Astrocyte (in vitro differentiated cells and primary cell): ENCODE measurements around the gene GNPDA1. TPM values are rescaled to one million over a fixed set of nuclear protein-coding genes. Genes with fewer than 3 reads are reported as not detected.
"Not testable (repeated sequence)": the region's sequence is repeated elsewhere in the genome, so short reads cannot be mapped to it uniquely, and the experiment has no call there.

ENCODE experiments used
- DNase-seq: peaks from one replicate; pipeline ENCODE4 v3.0.0-alpha.2; 2010; ENCODE audit warnings: low read depth
- FAIRE-seq: peaks from 2 replicates; lab custom pipeline; 2011; peaks lifted over from hg19 to GRCh38; lab: Jason Lieb, UNC
- H2AFZ ChIP-seq: 2 replicates; pipeline ENCODE4 v1.6.0; 2012; ENCODE audit warnings: low read depth, low read length, inconsistent platforms
- H3K27ac ChIP-seq: 2 replicates; pipeline ENCODE4 v1.5.1; 2011; ENCODE audit warnings: low read depth, low read length, inconsistent platforms
- H3K27me3 ChIP-seq: 2 replicates; pipeline ENCODE4 v1.6.0; 2011; ENCODE audit warnings: low read length, inconsistent platforms; ENCODE audit not compliant: insufficient read depth
- H3K36me3 ChIP-seq: 2 replicates; pipeline ENCODE4 v1.5.1; 2011; ENCODE audit warnings: low read length, inconsistent platforms; ENCODE audit not compliant: insufficient read depth
- H3K4me1 ChIP-seq: 2 replicates; pipeline ENCODE4 v1.5.1; 2011; ENCODE audit warnings: low read length, inconsistent platforms; ENCODE audit not compliant: insufficient read depth
- H3K4me2 ChIP-seq: 2 replicates; pipeline ENCODE4 v1.6.0; 2012; ENCODE audit warnings: low read length, inconsistent platforms
- H3K4me3 ChIP-seq: 2 replicates; pipeline ENCODE4 v1.5.1; 2011; ENCODE audit warnings: low read depth, mild to moderate bottlenecking, low read length, inconsistent platforms; ENCODE audit not compliant: insufficient read depth
- H3K79me2 ChIP-seq: 2 replicates; pipeline ENCODE4 v1.6.0; 2012; ENCODE audit warnings: mild to moderate bottlenecking, low read length, inconsistent platforms; ENCODE audit not compliant: insufficient read depth
- H3K9ac ChIP-seq: 2 replicates; pipeline ENCODE4 v1.6.0; 2012; ENCODE audit warnings: mild to moderate bottlenecking, low read length, inconsistent platforms
- H3K9me3 ChIP-seq: 2 replicates; pipeline ENCODE4 v1.5.1; 2012; ENCODE audit warnings: low read depth, mild to moderate bottlenecking, low read length, inconsistent platforms; ENCODE audit not compliant: insufficient read depth
- H4K20me1 ChIP-seq: 2 replicates; pipeline ENCODE4 v1.6.0; 2012; ENCODE audit warnings: low read length, inconsistent platforms; ENCODE audit not compliant: insufficient read depth
- H3K27ac Mint-ChIP-seq: one replicate; pipeline ENCODE4 v1.8.0; 2021; ENCODE audit warnings: mild to moderate bottlenecking, mixed read lengths; ENCODE audit not compliant: unreplicated experiment
- H3K27me3 Mint-ChIP-seq: one replicate; pipeline ENCODE4 v1.8.0; 2021; ENCODE audit warnings: low read depth, mixed read lengths; ENCODE audit not compliant: unreplicated experiment
- H3K36me3 Mint-ChIP-seq: one replicate; pipeline ENCODE4 v1.8.0; 2021; ENCODE audit warnings: low read depth, mixed read lengths; ENCODE audit not compliant: unreplicated experiment
- H3K4me1 Mint-ChIP-seq: one replicate; pipeline ENCODE4 v1.8.0; 2021; ENCODE audit warnings: low read depth, mixed read lengths; ENCODE audit not compliant: unreplicated experiment
- H3K4me3 Mint-ChIP-seq: one replicate; pipeline ENCODE4 v1.8.0; 2021; ENCODE audit warnings: mild to moderate bottlenecking, moderate library complexity, mixed read lengths; ENCODE audit not compliant: unreplicated experiment
- H3K9me3 Mint-ChIP-seq: one replicate; pipeline ENCODE4 v1.8.0; 2021; ENCODE audit warnings: mild to moderate bottlenecking, mixed read lengths; ENCODE audit not compliant: unreplicated experiment
- EZH2 ChIP-seq: IDR thresholded peaks from 2 replicates; pipeline ENCODE4 v1.6.1; 2012; ENCODE audit warnings: mild to moderate bottlenecking, low read length, inconsistent platforms; ENCODE audit not compliant: insufficient read depth
- total RNA-seq: library from RNA; stranded (reverse); gene quantifications from 2 replicates; pipeline ENCODE4 v1.2.1, GENCODE V29; 2021
- TF ChIP-seq, protein P1 (sequence below): IDR thresholded peaks from 2 replicates; pipeline ENCODE4 v1.5.1; 2011; ENCODE audit warnings: low read depth, mild to moderate bottlenecking, inconsistent platforms, low read length, moderate library complexity; ENCODE audit not compliant: insufficient read depth

The GNPDA1 gene
- total RNA-seq, 1 donor from 2014 or later, result 30.7 TPM

GRCh38 chr5:142046191-142046590, 33.4 kb upstream of the GNPDA1 start:
- no peak for FAIRE-seq
- Histone ChIP-seq H3K9me3 (no peaks in the 10 kb centered on the region), H3K4me2 (no peak overlapping the region), H3K9ac (no peak overlapping the region), H3K27ac (no peak overlapping the region), H3K79me2 (no peaks in the 10 kb centered on the region), H2AFZ (no peak overlapping the region), H3K27me3 (peaks cover 6% of the 10 kb centered on the region), H3K4me3 (no peak overlapping the region), H3K36me3 (no peaks in the 10 kb centered on the region), H4K20me1 (no peaks in the 10 kb centered on the region), H3K4me1 (no peaks in the 10 kb centered on the region)
- no peak for DNase-seq
- H3K27me3 Mint-ChIP-seq, result peaks cover 6% of the 10 kb centered on the region
- TF ChIP-seq EZH2, result no peak
- TF ChIP-seq, protein P1, sequence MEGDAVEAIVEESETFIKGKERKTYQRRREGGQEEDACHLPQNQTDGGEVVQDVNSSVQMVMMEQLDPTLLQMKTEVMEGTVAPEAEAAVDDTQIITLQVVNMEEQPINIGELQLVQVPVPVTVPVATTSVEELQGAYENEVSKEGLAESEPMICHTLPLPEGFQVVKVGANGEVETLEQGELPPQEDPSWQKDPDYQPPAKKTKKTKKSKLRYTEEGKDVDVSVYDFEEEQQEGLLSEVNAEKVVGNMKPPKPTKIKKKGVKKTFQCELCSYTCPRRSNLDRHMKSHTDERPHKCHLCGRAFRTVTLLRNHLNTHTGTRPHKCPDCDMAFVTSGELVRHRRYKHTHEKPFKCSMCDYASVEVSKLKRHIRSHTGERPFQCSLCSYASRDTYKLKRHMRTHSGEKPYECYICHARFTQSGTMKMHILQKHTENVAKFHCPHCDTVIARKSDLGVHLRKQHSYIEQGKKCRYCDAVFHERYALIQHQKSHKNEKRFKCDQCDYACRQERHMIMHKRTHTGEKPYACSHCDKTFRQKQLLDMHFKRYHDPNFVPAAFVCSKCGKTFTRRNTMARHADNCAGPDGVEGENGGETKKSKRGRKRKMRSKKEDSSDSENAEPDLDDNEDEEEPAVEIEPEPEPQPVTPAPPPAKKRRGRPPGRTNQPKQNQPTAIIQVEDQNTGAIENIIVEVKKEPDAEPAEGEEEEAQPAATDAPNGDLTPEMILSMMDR, result no peak
- no peak overlapping the region for H3K4me3 Mint-ChIP-seq
- H3K27ac Mint-ChIP-seq, result no peak overlapping the region
- no peaks in the 10 kb centered on the region for H3K36me3 Mint-ChIP-seq
- H3K4me1 Mint-ChIP-seq, result no peaks in the 10 kb centered on the region
- H3K9me3 Mint-ChIP-seq, result no peaks in the 10 kb centered on the region

- not testable (repeated sequence) for H3K9me3 ChIP-seq, H3K79me2 ChIP-seq, H3K36me3 ChIP-seq, H3K27me3 ChIP-seq, H3K27ac ChIP-seq, H3K4me3 ChIP-seq, H3K36me3 Mint-ChIP-seq, FAIRE-seq, DNase-seq, H3K4me2 ChIP-seq, H3K9ac ChIP-seq, H3K4me3 Mint-ChIP-seq, H3K27me3 Mint-ChIP-seq, H3K4me1 ChIP-seq, H2AFZ ChIP-seq, H3K9me3 Mint-ChIP-seq, H3K4me1 Mint-ChIP-seq, H4K20me1 ChIP-seq, H3K27ac Mint-ChIP-seq
These were observed 28.1 kb upstream of the GNPDA1 start for GRCh38 chr5:142040881-142041280.

- Mint-ChIP-seq H3K36me3 (no peaks in the 10 kb centered on the region), H3K27ac (no peak overlapping the region), H3K27me3 (peaks cover 7% of the 10 kb centered on the region), H3K9me3 (no peaks in the 10 kb centered on the region), H3K4me1 (no peaks in the 10 kb centered on the region), H3K4me3 (no peak overlapping the region)
- Histone ChIP-seq H3K79me2 (no peaks in the 10 kb centered on the region), H3K27me3 (peaks cover 7% of the 10 kb centered on the region), H3K36me3 (no peaks in the 10 kb centered on the region), H3K9ac (no peak overlapping the region), H3K9me3 (no peaks in the 10 kb centered on the region), H3K4me2 (no peak overlapping the region), H3K4me3 (no peak overlapping the region), H3K27ac (no peak overlapping the region), H4K20me1 (no peaks in the 10 kb centered on the region), H2AFZ (no peak overlapping the region), H3K4me1 (no peaks in the 10 kb centered on the region)
- FAIRE-seq (no peak), DNase-seq (no peak)
- TF ChIP-seq, protein P1, result no peak
- no peak for TF ChIP-seq EZH2
These were observed 27.5 kb upstream of the GNPDA1 start for GRCh38 chr5:142040285-142040684.
